UCSD-AML1 (cell line): ENCODE measurements around the gene KCNH1.

Experiments used
- DNase-seq: peaks from one replicate; lab custom pipeline; 2025; ENCODE audit not compliant: unreplicated experiment; lab: John Stamatoyannopoulos, UW

KCNH1 gene

DNA sequence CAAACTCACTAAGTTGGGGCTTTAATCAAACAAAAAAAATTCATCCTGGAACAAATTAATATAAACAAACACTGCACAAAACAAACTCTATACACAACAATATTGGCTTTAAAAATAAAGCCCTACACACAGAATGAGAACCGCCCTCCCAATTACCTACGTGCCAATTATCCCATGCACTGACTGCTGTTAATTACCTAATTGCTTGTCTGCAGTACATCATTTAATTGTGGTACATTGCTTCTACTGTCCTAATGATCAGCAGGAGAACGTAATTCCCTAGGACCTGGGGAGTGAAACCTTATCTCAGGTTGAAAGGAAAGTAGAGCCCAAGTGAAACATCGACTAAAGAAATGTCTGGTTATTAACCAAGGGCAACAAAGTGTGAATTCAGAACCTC lies 364.5 kb downstream of the KCNH1 start:
- no peak for DNase-seq

DNA sequence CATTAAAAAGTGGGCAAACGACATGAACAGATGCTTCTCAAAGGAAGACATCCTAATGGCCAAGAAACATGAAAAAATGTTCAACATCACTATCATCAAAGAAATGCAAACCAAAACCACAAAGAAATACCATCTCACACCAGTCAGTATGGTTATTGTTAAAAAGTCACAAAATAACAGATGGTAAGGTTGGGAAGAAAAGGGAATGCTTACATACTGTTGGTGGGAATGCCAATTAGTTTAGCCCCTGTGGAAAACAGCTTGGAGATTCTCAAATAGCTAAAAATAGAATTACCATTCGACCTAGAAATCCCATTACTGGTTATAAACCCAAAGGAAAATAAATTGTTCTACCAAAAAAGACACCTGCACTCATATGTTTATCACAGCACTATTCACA lies 369.4 kb downstream of the KCNH1 start:
- DNase-seq, result no peak

DNA sequence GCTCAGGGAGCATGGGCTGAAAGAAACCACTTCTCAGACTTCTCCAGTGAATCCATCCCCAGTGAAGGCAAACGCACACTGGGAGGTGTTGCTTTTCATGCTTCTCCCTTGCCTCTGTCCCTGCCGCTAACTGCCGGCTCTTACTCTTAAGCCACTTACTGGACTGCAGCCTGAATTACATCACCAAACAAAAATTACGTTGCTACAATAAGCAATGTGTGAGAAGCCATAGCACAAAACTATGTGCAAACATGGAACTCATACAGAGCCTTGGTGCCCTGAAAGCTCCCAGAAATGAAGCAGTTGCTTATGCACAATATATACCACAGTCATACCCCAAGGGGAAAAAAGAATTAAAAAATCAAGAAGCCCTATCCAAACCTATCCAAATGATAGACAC lies 375.2 kb downstream of the KCNH1 start:
- DNase-seq, result no peak

DNA sequence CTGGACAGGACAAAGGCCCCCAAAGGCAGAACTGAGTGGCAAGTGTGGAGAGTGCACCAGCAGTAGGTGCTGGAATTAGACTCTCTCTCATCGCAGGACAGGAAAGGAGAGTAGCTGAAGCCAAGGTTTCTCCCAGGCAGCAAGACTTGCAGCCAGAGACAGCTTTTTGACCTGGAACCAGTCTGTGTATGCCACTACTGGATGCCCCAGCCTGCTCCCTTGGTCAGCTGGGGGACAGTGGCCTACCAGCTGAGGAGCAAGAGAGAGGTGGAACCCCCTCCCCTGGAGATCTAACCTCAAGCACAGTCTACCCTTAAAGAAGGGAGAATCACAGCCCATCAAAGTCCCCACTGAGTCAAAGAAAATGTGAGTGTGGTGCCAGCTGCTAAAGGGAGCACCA lies 375.7 kb downstream of the KCNH1 start:
- no peak for DNase-seq

DNA sequence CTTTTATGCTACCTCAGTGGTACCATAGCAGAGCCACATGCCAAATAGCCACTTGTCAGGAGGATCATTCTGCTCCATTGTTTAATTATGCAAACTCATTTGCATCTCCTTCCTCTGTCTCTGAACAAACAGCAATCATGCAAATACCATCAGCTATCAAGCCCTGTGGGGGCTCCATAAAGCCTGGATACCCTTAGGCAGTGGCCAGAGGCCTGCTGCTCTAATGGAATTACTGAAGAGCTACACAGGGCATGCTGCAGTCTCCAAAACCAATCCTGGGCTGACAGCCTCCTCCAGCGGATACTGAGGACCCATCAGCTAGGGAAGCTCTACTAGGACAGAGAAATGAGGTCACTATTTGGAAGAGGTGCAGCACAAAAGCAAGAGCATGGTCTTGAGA lies 376.3 kb downstream of the KCNH1 start:
- no peak for DNase-seq

DNA sequence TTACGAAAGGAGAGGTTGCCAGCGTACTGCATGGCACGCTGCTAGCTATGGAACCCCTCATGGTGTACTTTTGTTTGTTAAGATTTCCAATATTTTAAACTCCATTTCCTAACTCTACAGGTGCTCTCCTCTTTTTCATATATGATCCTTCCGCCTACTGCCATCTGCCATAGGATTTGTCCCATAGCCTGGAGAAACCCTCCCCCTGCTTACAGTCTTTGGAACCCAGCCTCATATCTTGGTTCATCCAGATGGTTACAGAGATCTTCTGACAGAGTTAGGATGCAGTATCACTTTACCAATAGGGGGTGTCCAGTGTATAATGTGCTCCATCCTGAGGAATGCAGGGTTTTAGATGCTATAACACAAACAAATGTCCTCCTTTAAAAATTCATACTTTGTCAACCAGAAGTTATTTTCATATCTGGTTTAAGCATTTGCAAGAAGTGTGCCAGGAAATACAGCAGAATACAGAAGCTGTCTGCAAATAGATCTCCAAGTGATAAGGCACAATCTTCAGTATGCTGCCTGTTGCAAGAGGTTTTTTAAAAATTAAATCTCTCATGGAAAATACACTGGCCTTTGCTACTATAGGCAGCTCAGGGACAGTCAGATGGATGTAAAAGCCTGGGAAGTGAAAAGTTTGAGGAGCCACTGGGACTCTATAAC lies 377.8 kb downstream of the KCNH1 start:
- no peak for DNase-seq

DNA sequence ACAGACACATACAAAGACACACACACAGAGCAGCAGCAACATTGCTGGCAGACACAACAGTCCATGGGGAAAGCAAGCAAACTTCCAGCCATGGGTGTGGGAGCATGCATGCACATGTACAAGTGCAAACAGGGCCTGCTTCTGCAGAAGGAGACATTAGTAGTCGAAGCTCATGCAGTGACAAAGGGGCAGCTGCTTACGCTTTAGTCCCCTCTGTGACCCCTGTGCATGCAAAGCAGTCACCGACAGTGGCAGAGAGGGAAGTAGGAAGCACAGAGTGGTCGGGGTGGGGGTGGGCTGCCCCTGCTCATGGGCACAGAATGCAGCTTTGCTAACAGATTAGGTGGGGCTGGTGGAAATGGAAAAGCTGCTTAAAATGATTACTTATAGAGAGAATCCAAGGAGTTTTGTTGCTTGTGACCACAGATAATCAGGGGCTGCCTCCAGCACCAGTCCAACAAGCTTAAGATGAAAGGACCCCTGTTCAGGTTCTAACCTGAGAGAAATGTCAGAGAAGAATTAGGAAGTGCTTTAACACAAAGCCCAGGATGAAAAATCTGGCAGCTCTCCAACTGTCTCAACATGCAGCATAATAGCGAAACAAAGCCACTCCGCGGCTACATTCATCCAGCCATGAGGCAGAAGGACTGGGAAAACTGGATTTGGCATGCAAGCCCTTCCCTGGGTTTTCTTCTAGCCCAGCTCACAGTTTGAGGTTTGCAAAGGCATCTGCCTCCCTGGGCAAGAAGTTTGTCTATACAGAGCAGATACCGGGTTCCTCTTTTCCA lies 378.9 kb downstream of the KCNH1 start:
- DNase-seq, result no peak

DNA sequence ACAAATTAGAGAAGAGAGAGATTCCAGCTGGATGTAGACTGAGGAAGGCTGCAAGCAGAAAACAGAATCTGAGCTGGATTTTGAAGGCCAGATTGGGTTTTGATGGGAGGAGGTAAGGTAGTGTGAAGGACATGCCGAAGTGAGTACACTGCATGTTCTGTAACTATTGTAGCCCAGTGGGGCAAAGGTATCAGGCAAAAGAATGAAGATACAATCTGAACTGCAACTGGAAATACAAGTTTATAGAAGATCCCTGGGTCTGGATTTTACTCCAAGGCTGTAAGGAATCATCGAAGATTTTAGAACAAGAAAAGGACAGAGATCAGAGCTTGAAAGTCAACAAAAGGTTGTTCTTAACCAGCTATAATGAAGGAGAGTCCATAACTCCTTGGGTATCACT lies 382.0 kb downstream of the KCNH1 start:
- DNase-seq, result no peak

DNA sequence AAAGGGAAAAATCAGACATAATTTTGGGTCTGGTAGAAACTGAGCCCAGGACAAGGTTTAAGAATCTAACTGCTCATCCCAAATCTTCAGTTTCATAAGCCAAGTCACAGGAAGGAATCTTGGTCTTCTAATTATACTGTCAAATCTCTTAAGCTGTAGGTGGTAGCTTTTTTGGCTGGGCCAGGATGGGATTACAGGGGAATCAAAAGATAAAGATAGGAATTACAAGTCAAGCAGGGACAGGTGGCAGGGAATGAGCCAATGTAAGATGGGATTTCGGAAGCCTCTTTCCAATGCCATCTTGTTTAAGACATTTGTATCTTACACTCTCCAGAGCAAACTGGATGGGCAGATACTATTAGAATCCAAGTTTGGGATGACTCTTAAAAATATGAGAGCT lies 383.5 kb downstream of the KCNH1 start:
- no peak for DNase-seq

DNA sequence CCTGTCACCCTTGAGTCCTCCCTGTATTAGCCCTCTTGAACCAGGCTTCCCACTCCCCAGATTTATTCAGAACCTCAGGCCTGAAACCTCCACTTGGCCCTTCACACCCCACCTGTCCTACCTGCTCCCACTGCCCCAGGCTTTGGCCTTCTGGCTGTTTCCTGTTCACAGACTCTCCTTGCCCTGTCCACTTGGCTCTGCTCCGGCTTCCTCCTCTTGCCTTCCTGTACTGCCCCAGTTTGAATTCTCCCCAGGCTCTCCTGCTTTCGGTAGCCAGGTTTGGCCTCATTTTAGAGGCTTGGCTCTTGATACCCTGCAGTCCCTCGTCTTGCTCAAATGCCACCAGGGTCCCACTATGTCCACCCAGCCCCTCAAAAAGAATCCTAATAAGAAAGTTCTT lies 385.2 kb downstream of the KCNH1 start:
- DNase-seq, result no peak

DNA sequence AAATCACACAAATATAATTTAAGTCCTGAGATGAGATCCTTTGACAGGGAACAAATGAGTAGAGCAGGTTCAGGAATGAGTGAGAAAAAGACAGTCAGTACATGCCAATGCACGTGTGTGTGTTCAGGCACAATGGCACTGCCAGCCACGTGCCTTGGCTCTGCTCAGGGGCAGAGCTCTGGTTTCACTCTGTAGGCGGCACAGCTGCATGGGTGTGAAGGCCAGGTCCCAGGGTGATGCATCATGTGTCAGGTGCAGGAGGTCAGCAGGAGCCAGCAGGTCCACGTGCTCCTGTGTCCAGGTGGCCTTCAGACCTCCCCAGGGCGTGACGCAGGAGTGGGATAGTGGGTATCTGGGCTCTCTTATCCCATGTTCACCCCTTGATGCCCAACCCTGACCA lies 386.1 kb downstream of the KCNH1 start:
- no peak for DNase-seq

DNA sequence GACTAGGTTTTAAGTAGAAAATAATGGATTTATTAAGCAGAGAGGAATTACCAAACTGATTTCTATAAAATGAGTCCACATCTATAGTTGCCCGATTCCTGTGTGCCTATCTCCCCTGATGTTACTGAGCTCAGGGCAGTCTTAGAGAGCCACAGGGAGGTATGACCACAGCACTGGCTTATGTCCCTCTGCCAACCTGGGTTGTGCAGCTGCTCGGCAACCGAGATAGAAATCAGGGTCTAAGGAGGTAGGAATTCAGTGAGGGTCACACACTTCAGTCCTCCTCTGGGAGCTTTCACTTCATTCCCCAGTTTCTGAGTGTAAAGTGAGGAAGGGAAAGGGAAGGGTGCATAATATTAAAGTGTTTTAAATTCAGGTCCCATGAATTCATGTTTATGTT lies 386.8 kb downstream of the KCNH1 start:
- no peak for DNase-seq

DNA sequence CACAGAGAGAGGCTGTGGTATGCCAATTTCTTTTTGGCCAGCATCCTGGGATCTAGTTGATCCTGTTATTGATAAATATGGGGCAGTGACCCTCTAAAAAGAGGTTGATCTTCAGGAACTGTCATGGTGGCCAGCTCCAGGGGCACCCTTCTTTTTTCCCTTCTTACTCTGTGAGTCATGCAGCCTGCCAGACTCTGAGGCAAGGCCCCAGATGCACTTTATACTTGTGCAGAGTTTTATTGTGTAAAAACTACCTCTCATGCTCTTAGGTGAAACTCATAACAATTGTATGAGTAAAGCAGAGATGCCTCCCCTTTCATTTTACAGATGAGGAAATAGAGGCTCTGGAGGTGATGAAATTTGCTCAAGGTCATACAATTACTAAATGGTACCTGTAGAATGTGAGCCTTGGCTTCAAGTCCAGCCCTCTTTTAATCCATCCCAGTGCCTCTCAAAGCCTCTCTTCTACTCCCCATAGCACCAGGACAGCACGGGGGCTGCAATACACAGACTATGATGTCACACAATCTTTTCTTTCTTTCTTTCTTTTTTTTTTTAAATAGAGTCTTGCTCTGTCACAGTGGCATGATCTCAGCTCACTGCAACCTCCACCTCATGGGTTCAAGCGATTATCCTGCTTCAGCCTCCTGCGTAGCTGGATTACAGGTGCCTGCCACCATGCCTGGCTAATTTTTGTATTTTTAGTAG lies 387.8 kb downstream of the KCNH1 start:
- no peak for DNase-seq

DNA sequence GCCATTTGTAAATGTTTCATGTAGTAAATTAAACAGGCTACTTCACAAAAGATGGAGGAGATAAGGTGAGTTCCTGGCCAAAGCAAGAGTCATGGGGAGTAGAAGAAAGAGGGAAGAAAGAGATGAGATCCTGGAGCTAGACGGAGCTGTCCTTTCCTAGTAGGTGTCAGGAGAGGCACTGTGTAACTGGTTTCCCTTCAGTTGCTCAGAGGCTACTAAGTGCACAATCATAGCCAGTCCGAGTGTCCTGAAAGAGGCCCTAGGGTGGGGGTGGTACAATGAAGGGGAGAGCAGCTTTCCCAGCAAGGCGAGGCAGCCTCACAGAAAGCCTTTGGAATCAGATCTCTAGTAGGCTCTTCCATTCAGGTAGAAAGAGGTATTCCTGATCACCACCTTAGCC lies 390.9 kb downstream of the KCNH1 start:
- DNase-seq, result no peak

DNA sequence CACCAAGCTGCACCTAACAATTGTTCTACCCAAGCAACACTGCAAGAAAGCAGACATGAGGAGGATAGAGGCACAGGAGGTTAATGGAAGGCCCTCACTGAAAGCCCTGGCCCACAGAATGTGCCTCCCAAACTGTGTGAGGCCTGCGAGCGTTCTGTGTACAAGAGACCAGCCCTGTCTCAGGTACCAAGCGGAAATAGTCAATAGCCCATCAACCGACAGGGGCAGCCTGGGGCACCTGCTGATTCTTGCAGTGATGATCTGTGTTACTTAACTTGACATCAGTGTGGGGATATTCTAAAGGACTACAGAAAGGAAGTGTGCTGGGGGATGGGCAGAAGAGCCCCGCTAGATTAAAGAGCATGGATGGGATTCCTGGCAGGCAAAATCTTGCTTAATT lies 392.4 kb downstream of the KCNH1 start:
- DNase-seq, result no peak

DNA sequence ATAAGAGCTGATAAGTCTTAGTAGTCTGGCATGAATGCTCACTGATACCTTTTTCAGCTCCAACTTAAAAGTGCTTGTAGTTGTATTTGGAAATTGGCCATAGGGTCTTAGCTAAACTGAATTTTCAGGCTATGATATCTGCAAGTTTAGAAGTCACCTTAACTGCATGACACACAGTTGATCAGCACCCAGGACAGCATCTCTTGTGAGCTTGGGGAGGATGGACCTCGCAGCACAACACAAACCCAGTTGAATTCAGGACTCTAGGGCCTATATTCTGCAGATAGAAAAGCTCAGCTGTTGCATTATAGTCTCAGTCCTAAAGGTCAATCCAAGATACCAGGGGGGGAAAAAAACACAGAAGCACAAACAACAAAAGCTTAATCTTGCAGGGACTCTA lies 394.3 kb downstream of the KCNH1 start:
- DNase-seq, result no peak

DNA sequence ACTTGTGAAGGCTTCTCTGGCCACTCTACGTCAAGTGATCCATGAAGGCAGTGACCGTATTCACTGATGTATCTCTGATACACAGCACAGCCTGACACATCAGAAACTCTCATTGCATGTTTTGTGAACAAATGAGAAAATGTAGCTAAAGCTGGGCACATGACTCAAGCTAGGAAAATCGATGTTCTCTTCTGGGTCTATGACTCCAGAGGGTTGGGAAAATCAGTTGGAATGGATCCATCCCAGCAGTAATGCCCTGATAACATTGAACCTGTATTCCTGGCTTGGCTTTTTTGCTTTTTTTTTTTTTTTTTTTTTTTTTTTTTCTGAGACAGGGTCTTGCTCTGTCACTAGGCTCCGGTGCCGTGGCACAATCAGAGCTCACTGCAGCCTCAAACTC lies 395.7 kb downstream of the KCNH1 start:
- DNase-seq, result no peak

DNA sequence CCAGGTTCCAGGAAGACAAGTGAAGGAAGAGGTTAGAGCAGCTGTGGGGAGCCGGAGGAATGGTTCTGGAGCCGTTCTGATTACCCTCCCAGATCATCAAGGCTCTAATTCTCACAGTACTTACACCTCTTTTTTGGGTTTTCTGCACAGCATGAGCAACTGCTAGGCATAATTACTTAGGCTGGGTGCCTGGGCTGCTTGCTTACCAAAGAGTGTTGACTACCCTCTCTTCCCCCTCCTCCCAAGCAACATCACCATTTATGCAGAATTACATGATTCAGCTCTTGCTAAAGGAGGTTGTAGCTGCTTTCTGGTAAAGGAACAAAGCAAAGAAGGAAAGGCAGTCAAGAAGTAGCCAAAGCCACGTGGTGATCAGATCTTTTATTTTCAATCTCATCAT lies 397.2 kb downstream of the KCNH1 start:
- DNase-seq, result no peak

DNA sequence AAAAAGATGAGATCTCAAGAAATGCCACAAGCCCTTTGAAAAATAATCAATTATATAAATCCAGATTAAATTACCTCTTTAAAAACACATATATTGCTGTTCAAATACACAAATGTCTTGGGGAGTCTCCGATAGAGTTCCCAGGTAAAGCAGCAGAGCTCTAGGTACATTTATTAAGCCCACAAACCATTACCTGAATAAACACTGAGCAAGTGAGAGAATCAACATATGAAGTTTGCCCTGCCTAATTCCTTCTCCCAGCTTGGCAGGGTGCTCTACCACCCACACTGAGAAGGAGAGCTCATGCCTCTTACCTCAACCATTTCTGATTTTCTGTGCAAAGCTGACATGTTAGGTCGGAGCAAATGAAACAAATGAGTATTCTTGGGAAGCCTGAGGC lies 402.4 kb downstream of the KCNH1 start:
- no peak for DNase-seq

DNA sequence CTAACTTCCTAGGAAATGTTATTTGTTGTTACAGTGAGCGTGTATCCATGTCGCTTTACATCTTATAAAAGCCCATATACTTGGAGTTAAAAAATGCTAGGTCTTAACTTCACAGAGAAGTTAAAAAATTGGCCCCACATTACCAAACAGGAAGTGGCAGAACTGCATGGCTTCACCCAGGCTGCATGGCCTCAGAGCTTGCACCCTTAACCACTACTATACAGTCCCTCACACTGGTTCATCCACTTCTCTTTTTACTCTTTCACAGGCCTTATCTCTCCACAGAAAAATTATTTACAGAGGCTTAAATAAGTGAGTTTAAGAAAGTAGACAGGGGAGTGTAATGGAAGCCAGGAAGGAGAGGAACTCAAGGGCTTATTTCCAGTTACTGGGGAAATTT lies 402.8 kb downstream of the KCNH1 start:
- DNase-seq, result no peak

DNA sequence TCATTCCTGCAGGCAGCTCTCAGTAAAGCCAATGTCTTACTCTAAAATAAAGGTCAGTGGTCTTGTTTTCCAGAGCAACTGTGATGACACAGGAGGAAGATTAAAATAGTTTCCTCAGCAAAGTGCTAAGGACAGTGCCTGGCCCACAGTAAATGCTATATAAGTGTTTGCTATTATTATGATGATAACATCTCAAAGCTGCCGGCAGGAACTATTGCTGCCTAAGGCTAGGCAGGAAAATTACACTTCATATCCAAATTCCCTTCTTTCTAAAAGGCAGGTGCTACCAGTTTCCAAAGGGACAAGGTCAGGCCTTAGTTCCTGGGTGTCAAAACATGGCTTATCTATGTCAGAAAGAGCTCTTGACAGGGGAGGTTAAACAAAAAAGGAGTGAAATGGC lies 403.9 kb downstream of the KCNH1 start:
- no peak for DNase-seq

DNA sequence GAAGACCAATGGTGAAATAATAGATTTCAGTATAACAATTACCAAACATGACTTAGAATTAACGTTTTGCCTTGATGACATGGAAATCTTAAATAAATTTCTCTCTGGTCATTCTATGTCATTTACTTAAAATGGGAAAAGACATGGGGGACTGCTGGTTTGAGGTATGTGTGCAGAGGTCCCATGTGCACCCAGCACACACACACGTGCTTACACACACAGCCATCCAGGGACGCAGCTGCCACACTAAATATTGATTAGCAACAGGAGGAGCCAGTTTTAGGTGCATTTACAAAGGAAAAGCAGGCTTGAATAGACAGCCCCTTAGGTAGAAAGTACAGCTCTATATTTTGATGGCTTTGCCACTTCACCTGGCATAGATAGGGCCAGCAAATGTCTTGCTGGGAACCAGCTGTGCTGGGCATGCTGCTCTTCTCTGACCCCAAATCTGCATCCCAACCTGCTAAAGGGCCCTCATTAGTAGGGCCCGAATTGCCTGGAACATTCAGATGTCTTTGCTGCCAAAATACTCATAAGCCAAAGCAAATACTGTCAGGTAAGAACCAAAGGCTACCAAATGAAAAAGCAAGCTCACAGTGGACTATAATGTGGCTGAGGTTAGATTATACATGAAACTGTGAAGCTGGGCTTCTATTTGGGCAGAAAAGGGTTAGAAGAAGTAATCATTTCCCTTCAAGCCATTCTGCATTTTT lies 405.4 kb downstream of the KCNH1 start:
- DNase-seq, result no peak
